Right kidney (tissue), 1 donor: Measurements from ENCODE around the gene TRO.

Source experiments
- DNase-seq: peaks from one replicate; pipeline ENCODE4 v3.0.0-alpha.2; 2016

Gene TRO

DNA sequence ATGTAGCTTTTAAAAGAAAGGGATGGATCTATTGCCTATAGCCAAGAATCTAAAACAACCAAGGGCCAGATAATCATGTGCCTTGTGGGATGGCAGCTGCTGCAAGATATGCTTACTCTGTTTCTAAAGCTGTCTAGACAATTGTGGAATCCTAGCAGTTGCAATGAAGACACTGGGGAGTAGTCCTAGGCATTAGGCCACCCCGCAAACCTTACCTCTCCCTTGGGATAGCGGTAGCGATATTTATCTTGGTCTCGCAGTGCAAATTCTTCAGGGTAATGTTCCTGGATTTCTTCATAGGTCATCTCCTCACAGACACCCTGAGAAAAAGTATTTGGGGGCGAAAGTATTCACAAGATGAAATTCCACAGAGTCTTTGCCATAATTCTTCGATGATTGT is 24.6 kb downstream of the TRO start:
- DNase-seq = no peak

DNA sequence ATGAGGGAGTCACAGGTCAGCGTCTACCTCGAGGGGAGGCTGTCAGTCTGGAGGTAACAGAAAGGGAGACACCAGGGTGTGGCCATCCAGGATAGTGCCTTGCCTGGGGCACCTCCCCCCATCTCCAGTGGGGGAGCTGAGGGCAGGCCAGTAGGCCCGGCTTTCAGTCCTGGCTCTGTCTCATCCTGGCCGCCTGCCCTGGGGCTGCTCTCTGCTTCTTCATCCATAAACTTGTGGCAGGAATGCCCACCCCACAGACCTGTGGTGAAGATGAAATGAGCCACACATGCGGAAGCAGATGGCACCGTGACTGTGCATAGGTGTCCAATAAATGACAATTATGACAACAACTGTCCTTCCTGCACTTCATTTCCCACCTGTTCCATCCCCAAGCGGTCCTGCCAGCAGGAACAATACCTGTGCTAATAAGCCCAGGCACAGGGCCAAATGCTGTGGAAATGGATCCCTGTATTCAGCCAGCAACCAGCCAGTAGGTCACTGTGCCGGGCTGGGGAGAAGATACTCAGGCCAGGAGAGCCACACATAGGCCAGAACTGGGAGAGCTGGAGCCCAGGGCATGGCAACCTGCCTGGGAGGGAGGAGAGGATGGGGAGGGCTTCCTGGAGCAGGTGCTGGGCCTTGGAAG is 30.2 kb downstream of the TRO start:
- DNase-seq = no peak

DNA sequence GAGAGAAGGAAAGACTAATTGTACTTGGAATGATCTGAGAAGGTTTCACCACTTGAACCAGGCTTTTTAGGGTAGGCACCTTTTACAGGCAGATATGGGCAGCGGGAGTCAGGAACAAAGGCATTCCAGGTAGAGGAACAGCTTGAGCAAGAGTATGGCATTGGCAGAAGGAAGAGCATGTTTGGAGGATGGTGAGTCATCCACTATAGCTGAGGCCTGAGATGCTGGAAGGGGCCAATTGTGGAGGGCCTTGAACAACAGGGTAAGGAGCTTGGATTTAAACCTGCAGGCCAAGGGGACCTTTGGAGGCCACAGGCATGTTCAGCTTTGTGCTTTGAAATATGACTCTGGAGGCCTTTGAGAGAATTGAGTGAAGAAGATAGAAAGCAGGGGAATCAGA is 41.1 kb downstream of the TRO start:
- DNase-seq = no peak

GRCh38 chrX:54964766-54965497 is 44.3 kb downstream of the TRO start:
- DNase-seq = no peak

- DNase-seq = no peak
These were observed 56.8 kb downstream of the TRO start for GRCh38 chrX:54977387-54977786.

DNA sequence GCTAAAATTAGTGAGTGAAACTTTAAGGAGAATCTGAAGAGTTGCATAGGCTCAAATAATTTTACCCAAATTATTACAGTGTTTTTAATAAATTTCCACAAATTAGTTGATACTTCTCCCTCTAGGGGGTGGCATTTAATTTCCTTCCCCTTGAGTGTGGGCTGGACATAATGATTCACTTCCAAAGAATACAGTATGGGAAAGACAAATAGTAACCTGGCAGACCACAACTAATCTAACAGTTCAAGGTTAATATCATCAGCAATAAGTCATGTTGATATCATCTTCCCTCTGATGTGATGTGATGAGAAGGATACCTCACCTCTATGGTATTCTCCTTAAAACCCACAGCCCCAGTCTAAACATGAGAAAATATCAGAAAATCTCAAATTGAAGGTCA is 57.8 kb downstream of the TRO start:
- no peak for DNase-seq

GRCh38 chrX:54979432-54979831 is 58.8 kb downstream of the TRO start:
- DNase-seq = no peak

DNA sequence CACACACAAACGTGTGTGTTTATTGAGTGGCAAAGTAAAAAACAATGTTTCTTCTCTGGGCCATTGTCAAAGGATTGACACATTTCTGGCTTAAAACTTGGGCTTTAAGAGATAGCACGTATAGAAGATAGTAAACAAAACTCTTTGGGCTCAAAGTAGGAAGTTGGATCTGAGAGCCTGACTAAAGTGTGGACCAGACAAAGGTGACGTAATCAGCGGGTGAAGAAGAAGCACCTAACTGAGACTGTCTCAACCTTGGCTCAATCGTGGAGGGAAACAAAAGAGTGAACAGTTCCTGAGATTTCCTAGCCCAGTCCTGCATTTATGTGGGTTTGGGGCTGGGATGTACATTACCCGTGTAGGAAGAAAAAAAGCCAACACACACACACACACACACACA is 59.7 kb downstream of the TRO start:
- no peak for DNase-seq
